Transverse colon (tissue), 4 donors: Measurements from ENCODE around the gene ULK4. TPM values are rescaled to one million over a fixed set of nuclear protein-coding genes. Genes with fewer than 3 reads are reported as not detected.

Experiments used
- DNase-seq: peaks from one replicate; pipeline ENCODE4 v3.0.0-alpha.2; 2019
- H3K27ac ChIP-seq, 4 donors: fragments of 200-600 bp; sonication (generic); 2 replicates each; pipeline ENCODE4 v1.5.1; 2016 to 2018; ENCODE audit warnings: inconsistent platforms in 4 of 4
- H3K27me3 ChIP-seq: fragments of 200-600 bp; sonication (generic); 2 replicates; pipeline ENCODE4 v1.5.1; 2017; ENCODE audit warnings: inconsistent platforms
- H3K36me3 ChIP-seq, 4 donors: fragments of 200-600 bp; sonication (generic); 2 replicates each; pipeline ENCODE4 v1.5.1; 2017 to 2019; ENCODE audit warnings: inconsistent platforms in 4 of 4
- H3K4me1 ChIP-seq, 4 donors: fragments of 200-600 bp; sonication (generic); 2 replicates each; pipeline ENCODE4 v1.5.1; 2017 to 2020; ENCODE audit warnings: inconsistent platforms in 4 of 4
- H3K4me3 ChIP-seq, 4 donors: fragments of 200-600 bp; sonication (generic); 1 replicate in 1 of 4; 2 replicates in 3 of 4; pipeline versions ENCODE4 v1.5.1 to v1.6.1; 2017 to 2019; ENCODE audit warnings: inconsistent platforms in 4 of 4
- H3K9me3 ChIP-seq, 2 donors: fragments of 200-600 bp; sonication (generic); 2 replicates each; pipeline ENCODE4 v1.5.1; 2017 to 2019; ENCODE audit warnings: inconsistent platforms in 2 of 2
- CTCF ChIP-seq, 5 experiments: fragments of 200-600 bp in 3 of 5; fragments of 450-650 bp in 2 of 5; sonication (generic) in 3 of 5; IDR thresholded peaks; 1 replicate in 2 of 5; 2 replicates in 3 of 5; pipeline ENCODE4 v1.5.1; 2016 to 2017; ENCODE audit warnings: antibody characterized with exemption in 5 of 5, inconsistent platforms in 3 of 5, mild to moderate bottlenecking in 2 of 5, moderate library complexity in 1 of 5
- EP300 ChIP-seq: sonication (generic); formaldehyde crosslinking; IDR thresholded peaks from one replicate; pipeline ENCODE4 v1.6.1; 2017; ENCODE audit warnings: antibody characterized with exemption, low read depth
- POLR2A ChIP-seq: fragments of 450-650 bp; IDR thresholded peaks from one replicate; pipeline ENCODE4 v1.6.1; 2016; ENCODE audit warnings: antibody characterized with exemption, mild to moderate bottlenecking, moderate library complexity
- POLR2AphosphoS5 ChIP-seq, 3 donors: sonication (generic); formaldehyde crosslinking; IDR thresholded peaks; one replicate each; pipeline ENCODE4 v1.6.1; 2016; ENCODE audit warnings: antibody characterized with exemption in 3 of 3
- WGBS, 2 donors: methylation state at CpG; one replicate each; pipeline ENCODE4 v1.1.5; 2018; ENCODE audit warnings: low coverage in 1 of 2; 5-methylcytosine and 5-hydroxymethylcytosine counted together
- in situ Hi-C, 4 donors: fragments of 200-750 bp; cut with MboI; loops; one replicate each; pipeline versions ENCODE4 v1.15.0 to v1.15.1; 2017; ENCODE audit warnings: low sequenced_read_pairs in 3 of 4, low pct_ligation_motif_present in 1 of 4, low pct_unique_long_range_greater_than_20kb in 1 of 4
- intact Hi-C: fragments of 100-400 bp; cut with DNase I; formaldehyde crosslinking; loops from one replicate; pipeline ENCODE4 v1.15.1; 2023; ENCODE audit warnings: low total_unique reads
- small RNA-seq, 4 donors: library from RNA; depleted of rRNA; stranded (forward); fragments of <200 nt; gene quantifications; one replicate each; pipeline ENCODE3, GENCODE V24; 2016
- total RNA-seq, 4 donors: library from RNA; depleted of rRNA; stranded (reverse); fragments of >200 nt; gene quantifications; one replicate each; pipeline ENCODE4 v1.1.0, GENCODE V29; 2016

Gene ULK4
- total RNA-seq, 4 donors from 2014 or later: 4.1 to 19.2 (median 11.7) TPM

DNA sequence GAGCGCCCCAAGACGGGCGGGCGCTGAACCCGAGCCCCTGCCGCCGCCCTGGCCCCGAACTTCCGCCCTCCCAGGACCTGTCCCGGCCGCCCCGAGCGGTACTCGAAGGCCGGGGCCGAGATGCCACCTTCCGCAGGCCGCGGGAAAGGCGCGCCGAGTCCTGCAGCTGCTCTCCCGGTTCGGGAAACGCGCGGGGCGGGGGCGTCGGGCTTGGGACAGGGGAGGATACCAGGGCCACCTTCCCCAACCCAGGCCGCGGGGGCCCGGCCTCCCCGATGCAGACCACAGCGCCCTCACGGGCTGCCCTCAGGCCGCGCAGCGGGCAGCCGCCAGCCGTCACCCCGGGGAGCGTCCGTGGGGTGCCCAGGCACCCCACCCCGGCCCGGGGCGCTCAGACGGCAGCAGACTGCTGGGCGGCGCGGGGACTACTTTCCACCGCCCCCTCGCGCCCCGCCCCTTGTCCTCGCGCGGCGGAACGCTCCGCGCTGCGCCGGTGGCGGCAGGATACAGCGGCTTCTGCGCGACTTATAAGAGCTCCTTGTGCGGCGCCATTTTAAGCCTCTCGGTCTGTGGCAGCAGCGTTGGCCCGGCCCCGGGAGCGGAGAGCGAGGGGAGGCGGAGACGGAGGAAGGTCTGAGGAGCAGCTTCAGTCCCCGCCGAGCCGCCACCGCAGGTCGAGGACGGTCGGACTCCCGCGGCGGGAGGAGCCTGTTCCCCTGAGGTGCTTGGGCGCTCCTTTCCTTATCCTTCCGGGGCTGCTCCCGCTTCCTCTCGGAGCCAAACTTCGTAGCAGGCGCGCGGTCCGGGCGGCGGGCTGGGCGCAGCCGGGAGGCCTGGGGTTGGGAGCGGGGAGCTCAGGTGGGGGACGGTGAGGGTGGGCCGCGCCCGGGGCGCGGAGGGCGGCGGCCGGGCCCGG lies 762.7 kb downstream of the ULK4 start, which contains the start of gene CTNNB1:
TSS of gene CTNNB1 (plus strand) at position 556 of the 916 bp plus-strand sequence. CDS start 24,564 bp downstream, outside the sequence.
- Histone ChIP-seq H3K9me3 (no peaks in the 10 kb centered on the region), H3K36me3 (no peaks in the 10 kb centered on the region), H3K27me3 (no peaks in the 10 kb centered on the region), H3K4me3 (peak within 1 kb of the TSS; percentile 64 to 97 (median 85)), H3K4me1 (peaks cover 13 to 33% (median 20%) of the 10 kb centered on the region in 4 donors), H3K27ac (peak within 1 kb of the TSS; percentile 94 to 100 (median 96))
- 0% methylated on average over 64 of the region's 112 CpGs; no CpG with 5 or more reads in 1 of the 2 donors for WGBS, 2 donors
- peak; percentile 95 for DNase-seq
- TF ChIP-seq EP300 (peak; percentile 64), POLR2A (peak; percentile 100), POLR2AphosphoS5 (IDR thresholded peaks at IDR 0.05) (peak; percentile 99 to 100 (median 100)), CTCF (IDR thresholded peaks at IDR 0.05) (peak in 2 of 5 experiments; percentile 11 to 21)
- intact Hi-C loops (no loop called here), in situ Hi-C loops (loop anchor here in 1 of 4 donors (25.0 kb wide), 1 partner anchor 612 kb away; no protein-coding TSS in a partner anchor)

DNA sequence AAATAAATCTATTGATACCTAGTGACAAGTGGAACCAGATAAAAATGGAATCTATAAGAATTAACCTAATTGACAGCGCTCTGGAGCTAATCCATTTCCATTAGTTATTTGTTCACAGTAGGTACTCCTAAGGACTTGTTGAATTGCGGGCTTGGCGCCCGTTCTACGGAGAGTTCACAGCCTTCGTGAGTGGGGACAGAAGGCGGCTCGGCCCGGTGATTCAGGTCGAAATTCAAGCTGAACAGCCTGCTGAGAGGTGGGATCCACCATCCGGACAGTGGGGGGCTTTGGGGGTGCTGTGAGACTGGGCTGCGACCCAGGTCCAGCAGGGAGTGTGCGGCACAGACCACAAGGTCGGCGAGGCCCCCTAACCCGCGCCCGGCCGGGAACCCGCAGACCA lies 763.4 kb downstream of the ULK4 start:
- 15 to 25% methylated on average over 1 to 20 of the region's 20 CpGs for WGBS, 2 donors
- TF ChIP-seq POLR2A (no peak), CTCF (IDR thresholded peaks at IDR 0.05) (no peak), POLR2AphosphoS5 (IDR thresholded peaks at IDR 0.05) (no peak), EP300 (no peak)
- peak; percentile 42 for DNase-seq
- Histone ChIP-seq H3K4me3 (peak overlapping the region; percentile 64 to 97 (median 85)), H3K27ac (peak overlapping the region; percentile 94 to 100 (median 96)), H3K36me3 (no peaks in the 10 kb centered on the region), H3K4me1 (peaks cover 9 to 27% (median 18%) of the 10 kb centered on the region in 4 donors), H3K9me3 (no peaks in the 10 kb centered on the region), H3K27me3 (no peaks in the 10 kb centered on the region)
- in situ Hi-C loops: loop anchor here in 1 of 4 donors (25.0 kb wide), 1 partner anchor 611 kb away; no protein-coding TSS in a partner anchor
- intact Hi-C loops: no loop called here

DNA sequence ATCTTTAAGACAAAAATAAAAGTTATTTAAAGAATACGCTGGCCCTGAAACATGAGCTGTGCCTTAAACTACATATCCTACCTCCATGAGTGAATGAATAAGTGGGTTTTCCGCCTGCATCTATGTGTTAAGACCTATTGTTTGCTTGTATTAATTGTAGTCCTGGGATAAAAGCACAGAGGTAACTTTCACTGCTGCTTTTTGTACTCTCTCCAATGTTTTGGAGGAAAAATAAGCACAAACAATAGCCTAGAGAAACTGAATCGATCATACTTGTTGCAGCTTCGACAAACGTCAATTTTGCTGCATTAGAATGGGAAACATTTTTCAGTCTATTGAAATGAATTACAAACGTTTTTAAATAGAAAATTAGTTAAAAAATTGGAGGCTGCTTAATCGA lies 763.9 kb downstream of the ULK4 start:
- TF ChIP-seq POLR2AphosphoS5 (IDR thresholded peaks at IDR 0.05) (no peak), POLR2A (no peak), EP300 (no peak), CTCF (IDR thresholded peaks at IDR 0.05) (no peak)
- H3K9me3 ChIP-seq: no peaks in the 10 kb centered on the region
- no peak for DNase-seq
- in situ Hi-C loops (loop anchor here in 1 of 4 donors (25.0 kb wide), 1 partner anchor 611 kb away; no protein-coding TSS in a partner anchor), intact Hi-C loops (no loop called here)
- peaks cover 5 to 22% (median 16%) of the 10 kb centered on the region in 4 donors for H3K4me1 ChIP-seq
- H3K27ac ChIP-seq: no peak overlapping the region
- no peaks in the 10 kb centered on the region for H3K27me3 ChIP-seq
- no peaks in the 10 kb centered on the region for H3K36me3 ChIP-seq
- WGBS, 2 donors: 83 to 84% methylated on average over 7 of the region's 7 CpGs
- peak overlapping the region in 1 of 4 donors; percentile 64 for H3K4me3 ChIP-seq

Small RNAs within 50 kb of the gene (small RNA-seq; reads per million reads assigned to genes)
- gene ATP6V0E1P2 (0 to 0.55 (median 0) reads per million in 4 donors), gene RF00019 (0 reads per million in 4 donors), gene RF00096 (0 reads per million in 4 donors), gene RF00602 (0 reads per million in 4 donors)

Other genes with a start within 250 kb of the ULK4 start
- gene TRAK1, start 129.3 kb upstream of the ULK4 start, total RNA-seq: 100 to 1,000 TPM in 3 of 4 donors, 10 to 100 TPM in 1; 91.7 to 247 (median 115) TPM